ENCODE results near the gene CHAT.

Gene CHAT

DNA sequence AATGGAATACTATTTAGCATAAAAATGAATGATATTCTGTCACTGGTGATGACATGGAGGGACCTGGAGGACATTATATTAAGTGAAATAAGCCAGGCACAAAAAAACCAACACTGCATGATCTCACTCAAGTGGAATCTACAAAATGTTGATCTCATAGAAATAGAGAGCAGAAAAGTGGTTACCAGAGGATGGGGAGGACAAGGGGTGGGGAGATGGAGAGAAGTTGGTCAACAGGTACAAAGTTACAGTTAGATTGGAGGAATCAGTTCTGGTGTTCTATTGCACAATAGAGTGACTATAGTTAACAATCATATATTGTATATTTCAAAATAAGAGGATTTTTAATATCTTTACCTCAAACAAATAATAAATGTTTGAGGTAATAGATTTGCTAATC is 28.4 kb upstream of the CHAT start:
- H3K27me3 ChIP-seq (ENCODE audit: control insufficient read depth in 1 of 2, insufficient read depth in 2 of 2, low read length in 2 of 2) = no peaks in the 10 kb centered on the region
- no peaks in the 10 kb centered on the region for H3K36me3 ChIP-seq (ENCODE audit: insufficient read depth, low read length)
- no peak overlapping the region for H3K4me3 ChIP-seq (ENCODE audit: low read depth in 1 of 2, low read length in 2 of 2)
- H3K4me1 ChIP-seq (ENCODE audit: insufficient read depth, low read length) = no peaks in the 10 kb centered on the region
- no peaks in the 10 kb centered on the region for H3K9me3 ChIP-seq (ENCODE audit: low read length)
- no peak overlapping the region for H3K27ac ChIP-seq (ENCODE audit: low read depth, low read length)
- H3K9ac ChIP-seq (ENCODE audit: low read length) = no peak overlapping the region

DNA sequence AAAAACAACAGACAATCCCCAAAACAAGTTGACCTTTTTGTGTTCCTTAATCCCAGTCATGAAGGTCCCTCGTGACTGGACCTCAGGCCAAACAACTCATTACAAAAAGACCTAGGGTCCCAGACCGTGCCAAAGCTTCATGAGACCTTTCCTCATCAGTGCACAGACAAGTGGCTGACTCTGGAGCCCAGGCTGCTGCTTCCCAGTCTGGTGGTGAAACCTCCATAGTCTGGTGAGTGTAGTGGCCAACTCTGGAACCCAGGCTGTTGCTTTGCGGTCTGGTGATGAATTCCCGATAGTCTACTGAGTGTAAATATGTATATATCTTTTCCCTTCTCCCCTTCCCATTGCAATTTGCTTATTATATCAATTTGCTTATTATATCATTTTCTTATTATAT is 25.9 kb upstream of the CHAT start:
- Histone ChIP-seq H3K4me1 (ENCODE audit: insufficient read depth, low read length) (no peaks in the 10 kb centered on the region), H3K9me3 (ENCODE audit: low read length) (no peaks in the 10 kb centered on the region), H3K36me3 (ENCODE audit: insufficient read depth, low read length) (no peaks in the 10 kb centered on the region), H3K27me3 (ENCODE audit: control insufficient read depth in 1 of 2, insufficient read depth in 2 of 2, low read length in 2 of 2) (no peaks in the 10 kb centered on the region), H3K9ac (ENCODE audit: low read length) (no peak overlapping the region), H3K27ac (ENCODE audit: low read depth, low read length) (no peak overlapping the region), H3K4me3 (ENCODE audit: low read depth in 1 of 2, low read length in 2 of 2) (no peak overlapping the region)

DNA sequence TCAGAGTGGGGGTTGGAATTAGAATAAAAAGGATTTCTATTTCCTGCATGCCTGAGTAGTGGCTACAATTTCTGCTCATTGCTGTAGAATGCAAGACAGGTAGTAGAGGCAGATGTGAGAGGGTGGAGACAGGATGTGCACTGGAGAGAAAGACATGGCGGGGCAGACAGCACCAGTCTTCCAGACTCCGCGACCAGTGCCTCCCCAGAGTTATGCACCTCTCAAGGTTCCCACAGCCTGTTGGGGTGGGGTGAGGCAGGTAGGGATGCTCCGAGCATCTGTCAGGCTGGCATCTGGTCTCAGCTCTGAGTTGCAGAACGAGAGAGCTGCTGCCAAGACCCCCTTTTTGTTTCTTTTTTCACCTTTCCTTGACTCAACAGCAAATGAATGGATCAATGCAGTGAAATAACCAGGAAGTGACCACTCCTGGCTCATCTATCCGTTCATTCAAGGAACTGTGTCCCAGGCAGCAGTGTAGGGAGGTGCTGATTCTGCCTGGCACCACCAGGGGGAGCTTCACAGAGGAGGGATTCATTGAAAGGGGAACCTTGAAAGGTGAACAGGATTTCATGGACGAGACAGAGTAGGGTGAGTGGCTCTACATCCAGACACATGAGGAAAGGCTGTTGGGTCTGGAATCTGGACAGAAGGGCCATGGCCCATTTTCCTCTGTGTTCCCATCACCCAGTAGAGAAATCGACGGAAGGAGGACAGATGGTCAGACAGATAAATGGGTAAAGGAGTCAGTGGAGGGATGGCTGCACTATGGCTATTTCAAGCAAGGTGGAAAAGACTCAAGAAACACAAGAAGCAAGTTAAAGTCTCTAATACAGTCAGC is 20.9 kb upstream of the CHAT start:
- H3K27me3 ChIP-seq (ENCODE audit: control insufficient read depth in 1 of 2, insufficient read depth in 2 of 2, low read length in 2 of 2) = no peaks in the 10 kb centered on the region
- no peak overlapping the region for H3K27ac ChIP-seq (ENCODE audit: low read depth, low read length)
- H3K4me3 ChIP-seq (ENCODE audit: low read depth in 1 of 2, low read length in 2 of 2) = no peak overlapping the region
- no peak overlapping the region for H3K9ac ChIP-seq (ENCODE audit: low read length)
- no peaks in the 10 kb centered on the region for H3K9me3 ChIP-seq (ENCODE audit: low read length)
- no peaks in the 10 kb centered on the region for H3K36me3 ChIP-seq (ENCODE audit: insufficient read depth, low read length)
- no peaks in the 10 kb centered on the region for H3K4me1 ChIP-seq (ENCODE audit: insufficient read depth, low read length)

DNA sequence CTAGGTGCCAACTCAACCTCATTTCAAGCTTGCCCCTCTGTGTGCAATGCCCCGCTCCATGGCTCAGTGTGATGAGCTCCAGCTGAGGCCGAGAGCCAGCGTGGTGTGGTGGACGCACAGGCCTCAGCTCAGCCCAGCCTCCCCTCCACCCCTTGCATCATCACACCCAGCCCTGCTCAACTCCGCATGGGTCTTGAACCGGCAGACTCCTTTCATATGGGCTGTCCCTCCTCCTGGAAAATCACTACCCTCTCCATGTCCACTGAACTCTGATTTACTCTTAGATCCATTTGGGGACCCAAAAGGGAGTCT is 20.3 kb upstream of the CHAT start:
- Histone ChIP-seq H3K9ac (ENCODE audit: low read length) (no peak overlapping the region), H3K27me3 (ENCODE audit: control insufficient read depth in 1 of 2, insufficient read depth in 2 of 2, low read length in 2 of 2) (no peaks in the 10 kb centered on the region), H3K27ac (ENCODE audit: low read depth, low read length) (no peak overlapping the region), H3K36me3 (ENCODE audit: insufficient read depth, low read length) (no peaks in the 10 kb centered on the region), H3K4me3 (ENCODE audit: low read depth in 1 of 2, low read length in 2 of 2) (no peak overlapping the region), H3K4me1 (ENCODE audit: insufficient read depth, low read length) (no peaks in the 10 kb centered on the region), H3K9me3 (ENCODE audit: low read length) (no peaks in the 10 kb centered on the region)

DNA sequence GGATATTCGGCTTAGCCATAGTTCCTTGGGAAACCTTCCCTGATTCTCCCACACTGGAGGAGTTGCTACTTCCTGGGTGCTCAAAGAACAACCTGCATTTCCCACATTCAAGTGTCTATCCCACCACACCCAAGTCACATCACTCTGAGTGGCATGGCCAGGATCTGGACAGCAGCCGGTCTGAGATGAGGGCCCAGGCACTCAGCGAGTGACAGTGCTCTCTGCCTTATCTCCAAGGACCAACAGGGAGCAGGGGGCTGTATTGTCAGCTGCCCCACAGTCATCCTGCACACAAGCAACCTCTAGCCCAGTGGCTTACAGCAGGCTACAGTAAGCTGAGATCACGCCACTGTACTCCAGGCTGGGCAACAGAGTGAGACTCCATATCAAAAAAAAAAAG is 19.8 kb upstream of the CHAT start:
- Histone ChIP-seq H3K36me3 (ENCODE audit: insufficient read depth, low read length) (no peaks in the 10 kb centered on the region), H3K4me3 (ENCODE audit: low read depth in 1 of 2, low read length in 2 of 2) (no peak overlapping the region), H3K27ac (ENCODE audit: low read depth, low read length) (no peak overlapping the region), H3K9ac (ENCODE audit: low read length) (no peak overlapping the region), H3K4me1 (ENCODE audit: insufficient read depth, low read length) (no peaks in the 10 kb centered on the region), H3K9me3 (ENCODE audit: low read length) (no peaks in the 10 kb centered on the region), H3K27me3 (ENCODE audit: control insufficient read depth in 1 of 2, insufficient read depth in 2 of 2, low read length in 2 of 2) (no peaks in the 10 kb centered on the region)

DNA sequence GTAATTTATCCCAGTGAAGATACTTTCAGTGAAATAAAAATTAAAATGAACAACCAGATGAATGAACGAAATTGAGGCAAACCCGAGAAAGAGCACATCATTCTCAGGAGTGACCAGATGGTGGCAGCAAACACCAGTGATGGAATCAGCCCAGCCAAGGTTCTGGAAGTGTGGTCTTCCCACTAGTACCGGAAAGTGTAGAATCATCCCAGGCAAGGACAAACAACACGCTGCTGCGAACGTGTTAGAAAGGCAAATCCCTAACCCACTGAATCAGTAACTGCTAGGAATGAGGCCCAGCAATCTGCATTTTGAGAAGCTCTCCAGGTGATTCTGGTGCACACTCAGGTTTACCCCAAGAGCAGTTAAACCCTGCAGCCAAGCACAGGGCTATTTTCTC is 19.2 kb upstream of the CHAT start:
- H3K27me3 ChIP-seq (ENCODE audit: control insufficient read depth in 1 of 2, insufficient read depth in 2 of 2, low read length in 2 of 2) = no peaks in the 10 kb centered on the region
- no peak overlapping the region for H3K9ac ChIP-seq (ENCODE audit: low read length)
- no peaks in the 10 kb centered on the region for H3K9me3 ChIP-seq (ENCODE audit: low read length)
- H3K36me3 ChIP-seq (ENCODE audit: insufficient read depth, low read length) = no peaks in the 10 kb centered on the region
- H3K4me1 ChIP-seq (ENCODE audit: insufficient read depth, low read length) = no peaks in the 10 kb centered on the region
- H3K4me3 ChIP-seq (ENCODE audit: low read depth in 1 of 2, low read length in 2 of 2) = no peak overlapping the region
- H3K27ac ChIP-seq (ENCODE audit: low read depth, low read length) = no peak overlapping the region

DNA sequence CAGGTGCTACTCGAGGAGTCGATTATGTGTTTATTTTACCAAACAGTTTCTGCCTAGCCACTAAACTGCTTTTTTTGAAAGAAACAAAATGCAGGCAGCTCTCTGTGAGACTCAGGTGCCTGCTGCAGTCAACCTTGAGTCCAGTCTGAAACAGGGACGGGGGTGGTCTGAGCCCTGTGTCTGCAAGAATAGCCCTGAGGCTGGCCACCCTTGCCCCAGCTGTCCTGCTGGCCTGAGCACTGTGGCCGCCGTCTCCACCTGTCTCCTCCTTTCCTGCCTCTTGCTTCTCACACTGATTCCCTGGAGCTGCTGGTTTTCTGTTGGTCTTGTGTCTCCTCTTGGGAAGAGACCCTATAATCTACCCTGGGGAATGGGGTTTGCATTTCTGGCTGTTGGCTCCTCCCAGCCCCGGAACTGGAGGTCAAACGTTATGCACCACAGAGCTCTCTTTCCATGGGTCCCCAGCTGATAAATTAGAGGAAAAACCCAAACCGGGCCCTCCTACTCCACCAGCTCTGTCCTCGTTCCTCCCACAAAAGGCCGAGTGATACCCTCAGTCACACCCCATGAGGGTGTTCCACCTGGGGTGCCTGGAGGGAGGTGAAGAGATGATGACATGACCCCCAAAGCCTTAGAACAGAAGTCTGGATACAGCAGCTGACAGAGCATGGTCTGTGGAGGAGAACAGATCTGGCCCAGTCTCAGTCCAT is 18.7 kb upstream of the CHAT start:
- Histone ChIP-seq H3K4me1 (ENCODE audit: insufficient read depth, low read length) (no peaks in the 10 kb centered on the region), H3K27me3 (ENCODE audit: control insufficient read depth in 1 of 2, insufficient read depth in 2 of 2, low read length in 2 of 2) (no peaks in the 10 kb centered on the region)

DNA sequence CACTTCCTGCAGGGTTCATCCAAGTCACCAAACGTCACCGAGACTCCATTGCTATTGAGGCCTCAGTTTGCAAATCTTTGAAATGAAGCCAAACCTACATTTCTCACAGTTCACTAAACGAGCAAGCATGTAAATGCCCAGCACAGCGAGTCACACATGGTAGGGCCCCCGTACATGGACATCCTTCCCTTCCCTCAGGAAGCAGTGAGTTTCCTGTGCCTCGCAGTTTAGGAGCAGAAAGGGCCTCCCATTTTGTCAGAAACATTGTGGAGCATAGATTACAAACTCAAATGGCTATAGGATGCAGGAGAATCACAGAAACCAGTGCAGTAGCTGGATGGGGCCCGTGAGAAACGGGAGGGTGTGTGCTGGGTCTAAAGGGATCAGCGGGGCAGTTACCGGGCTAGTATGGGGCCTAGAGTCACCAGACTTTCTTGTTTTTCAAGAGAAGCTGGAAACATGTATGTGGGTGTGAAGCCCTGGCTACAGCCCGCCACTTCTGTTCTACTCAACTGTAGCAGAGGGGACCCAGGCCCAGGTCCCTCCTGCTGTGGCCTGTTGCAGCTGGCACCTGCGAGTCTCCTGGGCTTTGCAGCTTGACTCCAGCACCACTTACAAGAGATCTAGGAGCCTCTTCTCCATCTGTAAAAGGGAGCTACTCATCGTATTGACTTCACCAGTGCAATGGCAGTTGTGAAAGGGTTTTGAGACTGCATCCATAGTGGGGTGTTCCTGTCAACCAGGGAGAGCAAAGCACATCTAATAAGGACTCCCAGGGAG is 17.9 kb upstream of the CHAT start:
- Histone ChIP-seq H3K36me3 (ENCODE audit: insufficient read depth, low read length) (no peaks in the 10 kb centered on the region), H3K27me3 (ENCODE audit: control insufficient read depth in 1 of 2, insufficient read depth in 2 of 2, low read length in 2 of 2) (no peaks in the 10 kb centered on the region), H3K4me1 (ENCODE audit: insufficient read depth, low read length) (no peaks in the 10 kb centered on the region), H3K9me3 (ENCODE audit: low read length) (no peaks in the 10 kb centered on the region), H3K9ac (ENCODE audit: low read length) (no peak overlapping the region), H3K27ac (ENCODE audit: low read depth, low read length) (no peak overlapping the region), H3K4me3 (ENCODE audit: low read depth in 1 of 2, low read length in 2 of 2) (no peak overlapping the region)

More for the DNA sequence above, 18.7 kb upstream of the CHAT start:
- H3K9me3 ChIP-seq (ENCODE audit: low read length) = no peaks in the 10 kb centered on the region
- no peaks in the 10 kb centered on the region for H3K36me3 ChIP-seq (ENCODE audit: insufficient read depth, low read length)
- H3K4me3 ChIP-seq (ENCODE audit: low read depth in 1 of 2, low read length in 2 of 2) = no peak overlapping the region
- H3K27ac ChIP-seq (ENCODE audit: low read depth, low read length) = no peak overlapping the region
- no peak overlapping the region for H3K9ac ChIP-seq (ENCODE audit: low read length)

DNA sequence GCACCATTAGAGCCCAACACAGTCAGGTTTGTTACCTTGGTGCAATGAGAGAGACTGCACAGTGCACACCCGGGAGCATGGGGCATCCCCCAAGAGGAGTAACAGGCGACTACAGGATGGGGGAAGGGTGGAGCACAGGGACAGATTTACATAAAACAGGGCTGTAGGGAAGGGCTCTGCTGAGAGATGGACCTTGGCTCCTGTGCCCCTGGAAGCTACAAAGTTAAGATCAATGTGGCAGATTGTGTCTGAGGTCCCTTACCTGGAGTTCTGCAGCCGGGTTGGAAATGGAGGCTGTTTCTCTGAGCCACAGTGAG is 17.4 kb upstream of the CHAT start:
- Histone ChIP-seq H3K4me1 (ENCODE audit: insufficient read depth, low read length) (no peaks in the 10 kb centered on the region), H3K9me3 (ENCODE audit: low read length) (no peaks in the 10 kb centered on the region)

DNA sequence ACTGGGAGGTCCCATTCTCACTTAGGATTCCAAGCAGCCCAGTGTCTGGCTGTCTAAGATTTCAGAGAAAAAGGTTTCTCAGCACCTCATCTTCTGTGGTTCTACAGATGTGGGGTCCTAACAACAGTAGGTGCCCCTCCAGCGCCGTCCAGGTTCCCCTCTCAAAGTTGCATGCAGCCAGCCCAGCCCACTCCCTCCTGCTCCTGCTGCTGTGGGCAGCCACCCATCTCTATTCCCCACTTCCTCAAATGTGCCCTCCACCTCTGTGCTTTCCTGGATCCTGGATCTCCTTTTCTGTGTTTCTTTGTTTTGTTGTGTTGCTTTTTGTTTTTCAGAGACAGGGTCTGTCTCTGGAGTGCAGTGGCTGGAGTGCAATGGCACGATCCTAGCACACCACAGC is 17.0 kb upstream of the CHAT start:
- Histone ChIP-seq H3K4me3 (ENCODE audit: low read depth in 1 of 2, low read length in 2 of 2) (no peak overlapping the region), H3K36me3 (ENCODE audit: insufficient read depth, low read length) (no peaks in the 10 kb centered on the region), H3K27me3 (ENCODE audit: control insufficient read depth in 1 of 2, insufficient read depth in 2 of 2, low read length in 2 of 2) (no peaks in the 10 kb centered on the region), H3K4me1 (ENCODE audit: insufficient read depth, low read length) (no peaks in the 10 kb centered on the region), H3K9me3 (ENCODE audit: low read length) (no peaks in the 10 kb centered on the region), H3K27ac (ENCODE audit: low read depth, low read length) (no peak overlapping the region), H3K9ac (ENCODE audit: low read length) (no peak overlapping the region)

More for the DNA sequence above, 17.4 kb upstream of the CHAT start:
- Histone ChIP-seq H3K4me3 (ENCODE audit: low read depth in 1 of 2, low read length in 2 of 2) (no peak overlapping the region), H3K27me3 (ENCODE audit: control insufficient read depth in 1 of 2, insufficient read depth in 2 of 2, low read length in 2 of 2) (no peaks in the 10 kb centered on the region), H3K27ac (ENCODE audit: low read depth, low read length) (no peak overlapping the region), H3K36me3 (ENCODE audit: insufficient read depth, low read length) (no peaks in the 10 kb centered on the region), H3K9ac (ENCODE audit: low read length) (no peak overlapping the region)

DNA sequence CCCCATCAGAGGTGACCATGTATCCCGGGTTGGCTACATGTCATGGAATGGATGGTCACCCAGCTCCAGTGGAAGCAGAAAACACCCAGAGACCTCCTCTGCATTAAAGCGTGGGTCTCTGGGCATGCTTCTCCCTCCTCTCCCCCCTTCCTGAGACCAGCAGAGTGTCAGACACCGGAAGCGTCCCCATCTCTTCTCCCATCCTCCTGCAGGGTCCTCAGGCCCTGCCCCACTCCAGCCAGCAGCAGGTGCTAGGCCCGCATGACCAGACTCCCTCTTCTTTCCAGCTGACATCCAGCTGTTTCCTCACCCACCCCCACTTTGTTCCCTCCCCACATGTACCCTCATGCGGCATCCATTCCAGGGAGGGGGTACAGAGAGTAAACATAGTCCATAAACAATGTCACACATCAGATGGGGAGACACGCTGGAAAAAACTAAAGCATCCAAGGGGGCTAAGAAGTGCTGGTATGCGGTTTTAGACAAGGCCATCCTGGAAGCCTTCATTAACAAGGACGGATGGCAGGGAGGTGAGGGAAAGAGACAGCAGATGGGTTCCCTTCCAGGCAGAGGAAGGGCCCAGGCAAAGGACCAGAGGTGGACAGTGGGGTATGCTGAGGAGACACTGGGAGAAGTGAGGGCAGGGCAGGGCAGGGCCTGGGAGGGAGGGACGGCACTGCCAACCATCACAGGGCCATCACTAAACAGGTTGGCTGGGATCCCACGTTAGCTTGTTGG is 16.2 kb upstream of the CHAT start:
- Histone ChIP-seq H3K9me3 (ENCODE audit: low read length) (no peaks in the 10 kb centered on the region), H3K27me3 (ENCODE audit: control insufficient read depth in 1 of 2, insufficient read depth in 2 of 2, low read length in 2 of 2) (peaks cover 0 to 4% of the 10 kb centered on the region in 2 donors), H3K4me3 (ENCODE audit: low read depth in 1 of 2, low read length in 2 of 2) (no peak overlapping the region), H3K9ac (ENCODE audit: low read length) (no peak overlapping the region), H3K4me1 (ENCODE audit: insufficient read depth, low read length) (no peaks in the 10 kb centered on the region), H3K36me3 (ENCODE audit: insufficient read depth, low read length) (no peaks in the 10 kb centered on the region), H3K27ac (ENCODE audit: low read depth, low read length) (no peak overlapping the region)
